SK-N-SH (cell line): ENCODE data around the gene SMG7. TPM values are rescaled to one million over a fixed set of nuclear protein-coding genes. Genes with fewer than 3 reads are reported as not detected.

Source experiments
- CTCF ChIA-PET: fragments of 300-600, 350-600 bp; formaldehyde crosslinking; extraction: SDS; loops from one replicate; lab custom pipeline; 2021; lab: Yijun Ruan, JAX
- POLR2A ChIA-PET: fragments of 350-600 bp; sonication (Branson Sonifier 250); formaldehyde crosslinking; extraction: SDS; loops from one replicate; lab custom pipeline; 2020; ENCODE audit warnings: antibody characterized with exemption, inconsistent platforms; lab: Yijun Ruan, JAX
- DNase-seq: peaks from one replicate; pipeline ENCODE4 v3.0.0; 2012
- H2AFZ ChIP-seq: fragments of 200-600 bp; sonication (generic); 2 replicates; pipeline ENCODE4 v1.8.1; 2016; ENCODE audit warnings: antibody characterized with exemption, mild to moderate bottlenecking, low read depth
- H3F3A ChIP-seq: fragments of 200-600 bp; sonication (generic); replicated peaks from 2 replicates; pipeline ENCODE3; 2016; ENCODE audit warnings: antibody characterized with exemption, mild to moderate bottlenecking; ENCODE audit not compliant: insufficient read depth
- H3K27ac ChIP-seq, 2 experiments: fragments of 200-500 bp in 1 of 2; fragments of 200-600 bp in 1 of 2; sonication (Bioruptor generic) in 1 of 2; sonication (generic), shearing (Covaris generic) in 1 of 2; 2 replicates each; pipeline versions ENCODE4 v1.5.1 to v1.6.1; 2014 to 2016; ENCODE audit warnings: low read depth in 2 of 2, inconsistent platforms in 1 of 2, low read length in 1 of 2, mild to moderate bottlenecking in 1 of 2, mixed read lengths in 1 of 2
- H3K27me3 ChIP-seq: fragments of 200-600 bp; sonication (generic), shearing (Covaris generic); 2 replicates; pipeline ENCODE4 v1.6.1; 2016; ENCODE audit warnings: mixed run types; ENCODE audit not compliant: insufficient read depth
- H3K36me3 ChIP-seq, 2 experiments: fragments of 200-500 bp in 1 of 2; fragments of 200-600 bp in 1 of 2; sonication (Bioruptor generic) in 1 of 2; sonication (generic) in 1 of 2; replicated peaks in 1 of 2; 2 replicates each; pipeline versions ENCODE3 to v1.5.1; 2014 to 2016; ENCODE audit warnings: low read length in 1 of 2, mild to moderate bottlenecking in 1 of 2; ENCODE audit not compliant: insufficient read depth in 2 of 2, control insufficient read depth in 1 of 2
- H3K4me1 ChIP-seq, 2 experiments: fragments of 200-500 bp in 1 of 2; fragments of 200-600 bp in 1 of 2; sonication (Bioruptor generic) in 1 of 2; sonication (generic), shearing (Covaris generic) in 1 of 2; 2 replicates each; pipeline versions ENCODE4 v1.5.1 to v1.6.1; 2014 to 2016; ENCODE audit warnings: low read depth in 1 of 2, low read length in 1 of 2, mixed run types in 1 of 2; ENCODE audit not compliant: insufficient read depth in 2 of 2, control insufficient read depth in 1 of 2
- H3K4me2 ChIP-seq: fragments of 200-600 bp; sonication (generic), shearing (Covaris generic); 2 replicates; pipeline ENCODE4 v1.6.1; 2017; ENCODE audit warnings: mixed run types
- H3K4me3 ChIP-seq, 2 experiments: fragments of 200-500 bp in 1 of 2; fragments of 200-600 bp in 1 of 2; sonication (Bioruptor generic) in 1 of 2; sonication (generic), shearing (Covaris generic) in 1 of 2; 2 replicates each; pipeline versions ENCODE4 v1.5.1 to v1.8.1; 2014 to 2016; ENCODE audit warnings: low read depth in 2 of 2, inconsistent platforms in 1 of 2, low read length in 1 of 2, mild to moderate bottlenecking in 1 of 2, mixed read lengths in 1 of 2, moderate library complexity in 1 of 2
- H3K79me2 ChIP-seq: fragments of 200-600 bp; sonication (generic); 2 replicates; pipeline ENCODE4 v1.8.1; 2017; ENCODE audit warnings: mild to moderate bottlenecking; ENCODE audit not compliant: insufficient read depth
- H3K9ac ChIP-seq: fragments of 200-600 bp; sonication (generic); 2 replicates; pipeline ENCODE4 v1.6.1; 2017; ENCODE audit warnings: mixed run types
- H3K9me2 ChIP-seq: fragments of 200-600 bp; sonication (generic); 2 replicates; pipeline ENCODE4 v1.6.1; 2017; ENCODE audit warnings: mixed run types
- H3K9me3 ChIP-seq: fragments of 200-600 bp; sonication (generic); 2 replicates; pipeline ENCODE4 v1.6.1; 2017; ENCODE audit warnings: mixed run types, mild to moderate bottlenecking, moderate library complexity
- H4K20me1 ChIP-seq: fragments of 200-600 bp; sonication (generic); 2 replicates; pipeline ENCODE4 v1.6.1; 2017; ENCODE audit warnings: mild to moderate bottlenecking, mixed run types; ENCODE audit not compliant: insufficient read depth
- EP300 ChIP-seq, 2 experiments: IDR thresholded peaks; 2 replicates each; pipeline versions ENCODE4 v1.4.0 to v1.6.1; 2012; ENCODE audit warnings: borderline replicate concordance in 1 of 2, low read depth in 1 of 2, low read length in 1 of 2
- GATA2 ChIP-seq: sonication (generic); formaldehyde crosslinking; IDR thresholded peaks from 2 replicates; pipeline ENCODE4 v1.5.0; 2020; ENCODE audit warnings: mild to moderate bottlenecking, missing genetic modification reagents
- IRF3 ChIP-seq: fragments of 150-350 bp; IDR thresholded peaks from 2 replicates; pipeline ENCODE4 v1.6.1; 2016; ENCODE audit warnings: mild to moderate bottlenecking, low read depth, low read length
- JUND ChIP-seq: IDR thresholded peaks from 2 replicates; pipeline ENCODE4 v1.4.0; 2012
- MAX ChIP-seq: IDR thresholded peaks from 2 replicates; pipeline ENCODE4 v1.4.0; 2012; ENCODE audit warnings: low read depth
- PBX3 ChIP-seq: IDR thresholded peaks from 2 replicates; pipeline ENCODE4; 2012
- RAD21 ChIP-seq: IDR thresholded peaks from 2 replicates; pipeline ENCODE4 v1.6.1; 2012; ENCODE audit warnings: mild to moderate bottlenecking, low read length
- RXRA ChIP-seq: IDR thresholded peaks from 2 replicates; pipeline ENCODE4 v1.4.0; 2012; ENCODE audit warnings: low read depth, mild to moderate bottlenecking, borderline replicate concordance
- SIN3A ChIP-seq: IDR thresholded peaks from 2 replicates; pipeline ENCODE4 v1.6.1; 2012; ENCODE audit warnings: low read depth, mild to moderate bottlenecking, low read length, moderate library complexity, borderline replicate concordance
- TEAD4 ChIP-seq: IDR thresholded peaks from 2 replicates; pipeline ENCODE4 v1.4.0; 2012; ENCODE audit warnings: mild to moderate bottlenecking, borderline replicate concordance; ENCODE audit not compliant: insufficient read depth
- USF1 ChIP-seq: IDR thresholded peaks from 2 replicates; pipeline ENCODE4 v1.4.0; 2012; ENCODE audit warnings: low read depth, borderline replicate concordance
- WGBS: methylation state at CpG from one replicate; pipeline ENCODE4 v1.1.6; 2017; ENCODE audit warnings: low lambda C conversion rate; 5-methylcytosine and 5-hydroxymethylcytosine counted together
- polyA plus RNA-seq, 3 experiments: library from polyadenylated mRNA; depleted of rRNA; stranded (reverse); fragments of >200 nt; gene quantifications; 2 replicates each; pipeline ENCODE4 v1.2.3, GENCODE V29; 2012

The SMG7 gene
- polyA plus RNA-seq, 1 of the 3 experiments (the other 2 are of a cell fraction): 19.8 TPM

- no peak within 1 kb of the TSS for H2AFZ ChIP-seq
- no peak within 1 kb of the TSS for H3K4me3 ChIP-seq
- 86% methylated on average over 6 of the region's 6 CpGs for WGBS
- H3K4me1 ChIP-seq: no peaks in the 10 kb centered on the region
- no peak within 1 kb of the TSS for H3K9ac ChIP-seq
- DNase-seq: no peak
- TF ChIP-seq GATA2 (CRISPR knock-in tag) (no peak), RXRA (no peak), PBX3 (no peak), TEAD4 (no peak), USF1 (no peak), MAX (no peak), SIN3A (no peak), RAD21 (no peak), EP300 (IDR thresholded peaks at IDR 0.05; ENCODE audit: borderline replicate concordance in 1 of 2, low read depth in 1 of 2, low read length in 1 of 2) (no peak), JUND (no peak)
- H3K36me3 ChIP-seq: no peaks in the 10 kb centered on the region
- H3K9me3 ChIP-seq: no peaks in the 10 kb centered on the region
- POLR2A ChIA-PET: no interaction called here
- no peaks in the 10 kb centered on the region for H3K9me2 ChIP-seq
- CTCF ChIA-PET: no interaction called here
- no peaks in the 10 kb centered on the region for H4K20me1 ChIP-seq
- no peak within 1 kb of the TSS for H3K27ac ChIP-seq
- no peak within 1 kb of the TSS for H3K4me2 ChIP-seq
- H3K27me3 ChIP-seq: no peaks in the 10 kb centered on the region
- H3K79me2 ChIP-seq: no peaks in the 10 kb centered on the region
- H3F3A ChIP-seq: no peaks in the 10 kb centered on the region
Measured at GRCh38 chr1:183590244-183591191, 118.2 kb downstream of the SMG7 start, which contains the start of gene NCF2. TSS of gene NCF2 (minus strand) at chr1:183590459. CDS start at chr1:183590329, 130 bp downstream.

- ChIA-PET POLR2A (no interaction called here), CTCF (no interaction called here)
- 87% methylated on average over 7 of the region's 7 CpGs for WGBS
- H3K36me3 ChIP-seq: no peaks in the 10 kb centered on the region
- no peak overlapping the region for H3K9ac ChIP-seq
- H3K9me2 ChIP-seq: no peaks in the 10 kb centered on the region
- no peak for DNase-seq
- no peak overlapping the region for H3K4me2 ChIP-seq
- H3K27me3 ChIP-seq: no peaks in the 10 kb centered on the region
- no peaks in the 10 kb centered on the region for H3K79me2 ChIP-seq
- H3K4me3 ChIP-seq: no peak overlapping the region
- peaks cover 0 to under 1% of the 10 kb centered on the region in 2 experiments; a peak in 1 of 4 replicates for H3K4me1 ChIP-seq
- H2AFZ ChIP-seq: no peak overlapping the region
- TF ChIP-seq IRF3: no peak
- H4K20me1 ChIP-seq: no peaks in the 10 kb centered on the region
- H3K9me3 ChIP-seq: no peaks in the 10 kb centered on the region
- H3F3A ChIP-seq: no peaks in the 10 kb centered on the region
- no peak overlapping the region for H3K27ac ChIP-seq
Measured at GRCh38 chr1:183592733-183593132, 120.4 kb downstream of the SMG7 start.
